Stimulated activated CD4-positive, alpha-beta T cell treated with anti-CD3 and anti-CD28 coated beads, Interleukin-2, amount 100 ng/mL, for 48 hours (primary cell): ENCODE results near the gene STOML1.
A peak's percentile ranks its signal among the peaks of the same experiment; 100 is the strongest.

Experiments used
- DNase-seq, 2 donors: peaks; one replicate each; pipeline ENCODE4 v3.0.0-alpha.2; 2020

Gene STOML1, protein sequence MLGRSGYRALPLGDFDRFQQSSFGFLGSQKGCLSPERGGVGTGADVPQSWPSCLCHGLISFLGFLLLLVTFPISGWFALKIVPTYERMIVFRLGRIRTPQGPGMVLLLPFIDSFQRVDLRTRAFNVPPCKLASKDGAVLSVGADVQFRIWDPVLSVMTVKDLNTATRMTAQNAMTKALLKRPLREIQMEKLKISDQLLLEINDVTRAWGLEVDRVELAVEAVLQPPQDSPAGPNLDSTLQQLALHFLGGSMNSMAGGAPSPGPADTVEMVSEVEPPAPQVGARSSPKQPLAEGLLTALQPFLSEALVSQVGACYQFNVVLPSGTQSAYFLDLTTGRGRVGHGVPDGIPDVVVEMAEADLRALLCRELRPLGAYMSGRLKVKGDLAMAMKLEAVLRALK

DNA sequence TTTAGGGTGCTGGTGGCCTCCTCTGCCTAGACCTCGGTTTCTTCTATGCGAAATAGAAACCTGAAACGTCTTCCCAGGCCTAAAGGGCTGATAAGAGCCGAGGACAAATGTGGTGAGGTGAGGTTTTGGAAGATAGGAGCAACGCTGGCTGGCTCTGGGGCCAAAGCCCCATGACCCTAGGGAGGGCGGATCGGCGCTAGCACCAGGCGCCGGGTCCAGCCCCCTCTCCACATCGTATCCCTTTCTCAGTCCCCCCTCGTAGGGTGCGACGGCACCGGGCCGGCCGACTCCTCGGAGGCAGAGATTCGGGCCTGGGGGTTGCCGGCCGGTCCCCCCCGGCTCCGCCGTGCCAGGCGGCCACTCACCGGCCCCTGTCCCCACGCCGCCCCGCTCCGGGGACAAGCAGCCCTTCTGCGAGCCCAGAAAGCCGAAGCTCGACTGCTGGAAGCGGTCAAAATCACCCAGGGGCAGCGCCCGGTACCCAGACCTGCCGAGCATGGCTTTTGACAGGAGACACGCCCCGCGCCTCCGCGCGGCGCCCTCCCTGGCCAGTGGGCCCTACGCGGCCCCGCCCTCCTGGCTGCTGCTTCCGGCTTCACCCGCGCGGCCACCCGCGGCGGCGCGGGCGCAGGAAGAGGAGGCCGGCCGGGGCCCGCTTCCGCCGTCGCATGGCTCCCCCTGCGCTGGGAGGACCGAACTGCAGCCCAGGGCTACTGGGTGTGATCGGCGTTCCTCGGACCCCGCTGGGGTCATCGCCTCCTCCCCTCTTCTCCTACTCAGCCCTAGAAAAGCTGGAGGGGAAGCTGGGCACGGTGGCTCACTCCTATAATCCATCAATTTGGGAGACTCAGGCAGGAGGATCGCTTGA lies at the start of gene STOML1:
TSS of gene STOML1 (minus strand) at position 570 of the 868 bp plus-strand sequence. CDS start at position 498, 72 bp downstream.
- peak; percentile 98 for DNase-seq

DNA sequence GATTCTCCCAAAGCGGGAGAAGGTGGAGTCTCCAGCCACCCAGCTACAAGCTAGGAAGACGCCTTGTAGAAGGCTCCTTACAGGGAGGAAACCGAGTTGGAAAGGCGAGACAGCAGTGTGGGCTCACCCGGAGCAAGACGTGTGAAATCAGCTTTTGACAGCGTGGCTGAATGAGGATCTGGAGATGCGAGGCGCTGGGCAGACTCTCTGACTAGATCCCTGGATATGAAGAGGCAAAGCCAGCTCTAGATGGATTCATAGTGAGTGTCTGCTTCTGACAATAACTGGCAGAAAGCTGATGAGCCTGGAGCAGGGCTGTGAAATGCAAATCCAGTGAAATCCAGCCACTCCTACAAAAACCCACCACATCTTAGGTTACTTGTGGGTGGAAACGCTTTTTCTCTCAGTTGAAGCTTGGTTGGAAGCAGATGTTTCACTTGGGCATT lies 49.2 kb upstream of the STOML1 start:
- no peak for DNase-seq

DNA sequence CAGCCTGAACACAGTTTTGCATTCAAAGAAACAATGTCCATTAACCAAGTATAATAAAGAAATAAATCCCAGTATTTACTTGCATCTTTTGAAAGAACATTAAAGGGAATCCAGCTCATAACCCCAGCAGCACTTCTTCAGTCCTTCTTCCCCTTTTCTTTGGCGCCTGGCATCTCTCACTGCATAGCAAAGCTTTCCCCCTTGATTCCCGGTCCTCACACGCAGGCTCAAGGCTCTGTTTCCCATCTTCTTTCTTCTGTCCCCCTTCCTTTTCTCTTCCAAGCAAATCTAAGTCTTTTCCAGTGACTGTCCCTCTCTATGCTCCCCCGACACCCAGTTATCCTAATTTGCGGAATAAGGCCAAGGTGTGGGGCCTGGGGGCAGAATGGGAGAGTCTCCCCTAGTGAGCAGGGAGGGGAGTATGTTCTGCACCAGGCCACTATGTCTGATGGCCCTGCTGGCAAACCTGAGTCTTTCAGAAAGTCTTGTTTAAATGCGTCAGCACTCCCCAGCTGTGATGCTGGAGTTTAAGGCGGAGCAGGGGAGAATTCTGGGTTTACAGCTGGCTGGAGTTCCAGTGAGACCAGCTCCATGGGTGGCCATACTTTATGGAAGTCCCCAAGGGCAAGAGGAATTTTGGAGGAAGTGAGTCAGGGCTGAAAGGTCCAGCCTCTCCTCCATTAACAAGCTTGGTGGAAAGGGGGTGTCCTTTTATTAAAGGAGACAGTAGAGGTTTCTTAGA lies 48.2 kb upstream of the STOML1 start:
- DNase-seq: no peak

DNA sequence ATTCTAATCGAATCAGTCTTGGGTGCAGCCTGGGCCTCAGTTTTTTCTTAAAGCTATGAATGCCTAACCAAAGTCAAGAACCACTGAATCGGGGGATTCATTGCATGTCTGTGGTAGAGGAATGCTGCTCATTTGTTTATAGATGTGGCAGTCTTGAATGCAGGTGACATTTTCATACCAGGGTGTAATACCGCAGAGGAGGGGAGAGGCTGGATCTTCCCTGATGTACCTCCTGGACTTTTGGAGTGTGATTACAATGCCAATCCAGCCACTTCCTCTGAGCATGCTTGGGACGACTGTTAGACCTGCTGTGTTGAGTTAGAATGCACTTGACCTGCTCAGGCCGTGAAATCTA lies 47.5 kb upstream of the STOML1 start:
- no peak for DNase-seq

DNA sequence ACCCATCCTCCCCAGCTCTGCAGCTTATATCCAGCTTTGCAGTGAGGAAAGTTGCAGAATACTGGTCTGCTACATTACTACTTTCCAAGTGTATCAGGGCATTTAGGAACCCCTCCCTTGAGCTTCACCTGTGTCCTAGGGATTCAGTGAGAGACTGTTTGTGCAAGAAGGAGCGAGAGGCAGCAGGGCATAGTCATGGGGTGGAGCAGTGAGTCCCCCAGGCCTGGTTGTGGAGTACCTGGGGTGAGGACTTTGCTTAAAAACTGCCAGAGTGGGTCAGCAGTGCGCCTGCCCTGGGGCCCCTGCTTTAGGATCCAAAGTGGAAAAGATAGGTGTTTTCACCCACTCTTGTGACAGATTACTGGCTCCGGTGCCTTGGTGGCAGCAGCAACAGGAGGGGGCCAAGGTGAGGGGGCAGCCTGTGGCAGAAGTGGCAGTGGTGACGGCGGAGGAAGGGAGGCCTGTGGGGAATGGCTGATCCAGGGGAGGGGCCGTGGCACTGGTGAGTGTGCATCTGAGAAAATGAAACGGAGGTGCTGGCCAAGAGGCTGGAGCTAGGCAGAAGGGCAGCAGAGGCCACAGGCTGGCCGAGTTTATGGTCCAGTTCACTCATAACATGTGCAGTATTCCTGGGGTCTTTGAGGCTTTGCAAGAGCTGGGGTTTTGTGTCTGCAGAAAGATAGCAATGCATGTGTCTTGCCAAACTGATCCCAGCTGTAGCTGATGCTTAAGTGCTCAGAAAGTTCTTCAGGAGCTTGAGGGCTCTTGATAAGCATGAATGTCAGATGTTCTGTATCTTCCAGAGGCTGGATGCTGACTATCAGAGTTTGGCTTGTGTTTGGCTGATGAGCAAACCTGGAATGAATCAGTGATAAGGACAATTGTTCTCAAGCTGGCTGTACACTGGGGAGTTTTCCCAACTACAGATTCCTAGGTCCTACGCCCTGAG lies 46.9 kb upstream of the STOML1 start:
- DNase-seq: no peak

DNA sequence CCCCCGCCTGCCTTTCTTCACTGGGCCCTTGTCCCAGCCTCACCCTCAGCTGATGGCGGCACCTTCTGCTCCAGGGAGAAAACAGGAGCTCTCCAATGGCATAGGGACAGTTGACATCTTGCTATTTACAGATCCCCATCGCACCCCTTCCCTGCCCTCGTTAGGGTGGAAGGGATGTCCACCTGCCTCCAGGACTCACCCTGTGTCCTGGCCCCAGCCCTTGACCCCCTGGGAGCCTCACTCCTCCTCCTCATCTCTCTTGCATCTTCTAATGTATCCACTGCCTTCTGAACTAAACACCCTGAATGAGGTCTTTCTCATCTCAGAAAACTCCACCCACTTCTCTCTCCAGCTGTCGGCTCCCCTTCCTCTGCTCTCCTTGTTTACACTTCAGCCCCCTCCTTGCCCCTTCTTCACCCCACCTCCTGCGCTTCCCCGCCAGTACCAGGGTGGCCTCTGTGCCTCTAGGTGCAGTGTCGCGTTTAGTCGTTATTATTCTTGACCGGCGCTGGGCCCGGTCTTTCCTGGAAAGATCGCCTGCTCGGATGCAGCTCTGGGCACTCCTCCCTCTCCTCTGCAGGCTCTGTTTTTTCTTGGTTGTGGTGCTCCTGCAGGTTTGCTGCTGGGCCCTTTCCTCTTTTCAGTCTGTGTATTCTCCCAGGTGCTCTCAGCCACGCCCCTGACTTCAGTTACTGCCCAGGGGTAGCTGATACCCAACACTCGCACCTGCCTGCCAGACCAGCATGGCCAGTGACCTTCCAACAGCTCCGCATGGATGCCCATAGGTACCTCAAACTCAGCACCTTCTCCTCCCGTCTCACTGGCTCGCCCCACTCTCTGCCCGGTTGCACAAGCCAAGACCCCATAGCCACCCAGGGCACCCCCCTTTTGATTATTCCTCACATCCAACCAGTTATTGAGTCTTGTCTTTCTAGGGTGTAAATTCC lies 45.3 kb upstream of the STOML1 start:
- no peak for DNase-seq

DNA sequence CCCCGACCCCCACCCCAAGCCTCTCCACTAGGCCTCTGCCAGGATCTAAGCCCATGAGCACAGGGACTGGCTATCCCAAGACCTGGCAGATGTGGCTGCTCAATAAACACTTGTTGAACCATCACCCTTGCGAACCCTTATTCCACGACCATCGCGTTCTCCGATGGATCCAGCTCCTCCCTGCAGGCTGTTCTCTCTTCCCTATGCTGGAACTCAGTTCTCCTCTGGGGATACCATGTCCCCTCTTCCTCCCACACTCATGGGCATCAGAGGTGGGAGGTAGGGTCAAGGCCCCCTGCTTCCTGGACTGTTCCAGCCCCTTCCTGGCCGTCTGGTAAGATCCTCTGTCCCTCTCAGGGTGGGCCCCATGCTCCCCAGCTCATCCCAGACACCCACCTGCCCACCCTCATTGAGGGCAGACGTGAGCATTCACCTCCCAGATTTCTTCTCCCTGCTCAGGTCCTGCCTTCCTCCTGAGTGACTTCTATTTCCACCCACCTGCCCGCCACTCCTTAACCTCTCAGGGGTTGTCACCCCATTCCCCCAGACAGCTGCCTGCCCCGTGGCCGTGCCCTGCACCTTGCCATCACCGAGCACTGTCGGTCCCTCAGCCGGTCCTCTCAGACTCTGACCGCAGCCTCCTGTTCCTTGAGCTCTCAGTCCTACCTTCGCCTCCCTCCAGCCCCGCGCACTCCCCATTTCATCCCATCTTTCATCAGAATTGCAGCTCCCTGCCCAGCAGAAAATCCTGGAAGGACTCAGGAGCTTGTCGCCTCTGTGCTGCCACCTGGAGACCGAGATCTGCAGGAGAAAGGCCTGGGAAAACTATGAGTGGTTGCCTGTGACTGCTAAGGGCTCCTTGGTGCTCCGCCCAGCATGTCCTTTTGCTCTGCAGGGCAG lies 44.4 kb upstream of the STOML1 start:
- DNase-seq: no peak

DNA sequence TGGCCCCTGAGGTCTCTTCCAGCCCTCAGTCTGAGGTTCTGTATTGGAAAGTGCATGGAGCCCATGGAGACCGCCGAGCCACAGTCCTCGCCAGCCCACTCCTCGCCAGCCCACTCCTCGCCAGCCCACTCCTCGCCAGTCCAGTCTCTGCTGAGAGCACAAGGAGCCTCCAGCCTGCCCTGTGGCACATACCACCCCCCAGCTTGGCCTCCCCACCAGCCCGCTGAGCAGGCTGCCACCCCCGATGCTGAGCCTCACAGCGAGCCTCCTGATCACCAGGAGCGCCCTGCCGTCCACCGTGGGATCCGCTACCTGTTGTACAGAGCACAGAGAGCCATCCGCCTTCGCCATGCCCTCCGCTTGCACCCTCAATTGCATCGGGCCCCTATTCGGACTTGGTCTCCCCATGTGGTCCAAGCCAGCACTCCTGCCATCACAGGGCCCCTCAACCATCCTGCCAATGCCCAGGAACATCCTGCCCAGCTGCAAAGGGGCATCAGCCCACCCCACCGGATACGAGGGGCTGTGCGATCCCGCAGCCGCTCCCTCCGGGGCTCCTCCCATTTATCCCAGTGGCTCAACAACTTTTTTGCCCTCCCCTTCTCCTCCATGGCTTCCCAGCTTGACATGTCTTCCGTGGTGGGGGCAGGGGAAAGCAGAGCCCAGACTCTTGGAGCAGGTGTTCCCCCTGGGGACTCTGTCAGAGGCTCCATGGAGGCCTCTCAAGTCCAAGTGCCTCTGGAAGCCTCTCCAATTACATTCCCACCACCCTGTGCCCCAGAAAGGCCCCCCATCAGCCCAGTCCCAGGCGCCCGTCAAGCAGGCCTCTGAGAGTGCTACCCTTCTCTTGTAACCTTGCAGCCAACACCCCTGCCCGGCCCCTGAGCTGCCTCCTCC lies 43.3 kb upstream of the STOML1 start:
- DNase-seq: no peak

DNA sequence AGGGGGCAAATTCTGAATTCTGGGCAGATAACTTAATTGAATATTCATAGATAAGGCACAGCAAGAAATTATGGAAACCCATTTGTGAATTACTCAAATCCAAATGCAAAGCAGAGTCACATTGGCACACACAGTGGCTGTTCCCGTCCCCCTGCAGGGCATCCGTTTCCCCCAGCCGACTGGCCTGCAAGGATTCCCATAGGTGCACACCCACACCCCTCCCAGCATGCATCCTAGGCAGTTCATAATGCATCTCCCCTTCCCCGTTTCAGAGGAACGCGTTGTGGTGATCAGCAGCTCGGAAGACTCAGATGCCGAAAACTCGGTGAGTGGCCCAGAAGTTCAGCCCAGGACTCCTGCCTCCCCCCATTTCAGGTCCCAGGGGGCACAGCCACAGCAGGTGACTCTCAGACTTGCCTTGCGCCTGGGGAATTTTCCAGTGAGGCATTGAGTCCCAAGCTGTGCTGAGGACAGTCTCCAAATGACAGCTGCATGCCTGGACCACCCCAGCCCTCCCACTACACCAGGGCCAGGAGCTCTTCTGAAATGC lies 42.2 kb upstream of the STOML1 start:
- no peak for DNase-seq

DNA sequence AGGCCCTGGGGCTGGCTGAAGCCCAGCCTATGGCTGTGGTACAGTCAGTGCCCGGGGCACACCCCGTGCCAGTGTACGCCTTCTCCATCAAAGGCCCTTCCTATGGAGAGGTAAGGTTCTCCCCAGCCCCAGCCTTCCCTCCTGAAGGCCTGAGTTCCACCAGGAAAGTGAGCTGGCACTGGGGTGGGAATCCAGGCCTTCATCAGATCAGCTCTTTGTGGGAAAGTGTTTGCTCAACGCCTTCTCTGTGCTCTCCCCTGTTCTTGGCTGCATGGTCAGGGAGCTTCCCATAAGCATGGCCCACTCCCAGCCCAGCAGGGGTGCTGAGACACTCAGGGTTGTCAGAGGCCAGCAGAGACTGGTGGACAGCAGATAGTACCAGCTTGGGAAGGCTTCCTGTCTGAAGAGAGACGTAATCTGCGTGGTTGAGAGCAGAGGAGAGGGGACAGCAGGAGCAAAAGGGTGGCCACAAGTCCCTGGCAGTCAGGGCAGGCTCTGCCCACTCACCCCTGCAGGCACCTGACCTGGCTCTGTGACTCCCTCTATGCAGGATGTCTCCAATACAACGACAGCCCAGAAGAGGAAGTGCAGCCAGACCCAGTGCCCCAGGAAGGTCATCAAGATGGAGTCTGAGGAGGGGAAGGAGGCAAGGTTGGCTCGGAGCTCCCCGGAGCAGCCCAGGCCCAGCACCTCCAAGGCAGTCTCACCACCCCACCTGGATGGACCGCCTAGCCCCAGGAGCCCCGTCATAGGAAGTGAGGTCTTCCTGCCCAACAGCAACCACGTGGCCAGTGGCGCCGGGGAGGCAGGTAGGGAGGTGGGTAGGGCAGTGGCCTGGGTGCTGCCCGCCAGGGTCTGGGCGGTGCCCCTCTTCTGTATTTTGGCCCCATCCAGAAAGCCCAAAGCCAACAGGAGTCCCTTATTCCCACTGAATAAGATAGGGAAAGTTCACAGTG lies 40.8 kb upstream of the STOML1 start:
- no peak for DNase-seq

DNA sequence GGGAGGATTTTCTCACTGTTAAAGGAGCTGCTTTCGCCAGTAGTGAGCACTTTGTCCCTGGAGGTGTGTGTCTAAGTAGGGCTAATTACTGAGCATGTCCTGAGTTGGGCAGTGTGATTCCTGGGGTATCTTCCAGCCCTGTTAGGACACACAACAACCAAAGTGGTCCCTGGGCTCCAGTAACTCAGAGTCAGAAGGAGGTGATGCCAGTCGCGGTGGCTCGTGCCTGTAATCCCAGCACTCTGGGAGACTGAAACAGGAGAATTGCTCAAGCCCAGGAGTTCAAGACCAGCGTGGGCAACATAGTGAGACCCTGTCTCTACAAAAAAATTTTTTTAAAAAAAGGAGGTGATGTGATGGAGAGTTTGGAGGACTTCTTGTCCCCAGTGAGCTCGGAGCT lies 40.0 kb upstream of the STOML1 start:
- no peak for DNase-seq

DNA sequence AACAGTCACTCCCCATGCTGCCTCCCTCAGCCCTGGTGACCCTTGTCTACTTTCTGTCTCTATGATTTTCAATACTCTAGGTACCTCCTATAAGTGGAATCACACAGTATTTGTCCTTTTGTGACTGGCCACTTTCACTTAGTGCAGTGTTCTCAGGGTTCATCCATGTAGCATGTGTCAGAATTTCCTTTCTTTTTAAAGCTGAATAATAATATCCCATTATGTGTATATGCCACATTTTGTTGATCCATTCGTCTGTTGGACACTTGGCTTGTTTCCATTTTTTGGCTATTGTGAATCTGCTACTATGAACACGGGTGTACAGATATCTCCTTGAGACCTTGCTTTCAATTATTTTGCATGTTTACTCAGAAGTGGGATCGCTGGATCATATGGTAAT lies 36.6 kb upstream of the STOML1 start:
- no peak for DNase-seq

DNA sequence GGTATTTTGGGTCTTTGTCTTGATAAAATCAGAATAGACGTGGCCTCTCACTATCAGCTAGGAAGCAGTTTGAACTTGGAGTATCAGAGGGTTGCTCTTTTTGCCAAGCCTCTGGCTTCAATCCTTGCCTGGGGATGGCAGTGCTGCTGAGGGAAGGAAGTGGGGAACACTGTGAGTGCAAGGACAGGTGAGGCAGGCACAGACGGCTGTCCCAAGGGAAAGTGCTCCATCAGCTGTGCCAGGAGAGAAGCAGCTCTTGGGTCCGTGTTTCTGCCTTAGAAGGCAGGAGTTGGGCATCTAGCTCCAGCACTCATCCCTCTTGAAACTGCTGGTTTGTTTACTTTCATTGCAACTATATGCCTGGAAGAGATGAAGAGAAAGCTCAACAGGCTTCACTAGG lies 35.6 kb upstream of the STOML1 start:
- DNase-seq: no peak

DNA sequence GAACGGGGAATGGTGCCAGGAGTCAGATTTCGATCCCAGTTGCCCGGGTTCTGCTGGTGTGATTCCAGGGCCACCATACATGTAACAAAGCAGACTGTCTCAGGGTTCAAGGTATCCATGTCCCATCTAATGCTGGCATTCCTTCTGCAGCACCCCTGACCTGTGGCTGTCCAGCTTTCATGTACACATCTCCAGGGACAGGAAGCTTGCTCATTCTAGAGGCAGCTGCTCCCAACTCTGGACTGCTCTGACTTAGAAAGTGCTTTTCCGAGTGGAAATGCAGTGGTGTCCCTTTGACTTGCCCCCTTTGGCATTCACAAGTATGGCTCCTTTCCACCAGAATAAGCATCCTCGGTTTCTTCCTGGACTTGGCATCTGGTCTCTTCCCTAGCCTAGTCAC lies 33.3 kb upstream of the STOML1 start:
- DNase-seq: no peak

DNA sequence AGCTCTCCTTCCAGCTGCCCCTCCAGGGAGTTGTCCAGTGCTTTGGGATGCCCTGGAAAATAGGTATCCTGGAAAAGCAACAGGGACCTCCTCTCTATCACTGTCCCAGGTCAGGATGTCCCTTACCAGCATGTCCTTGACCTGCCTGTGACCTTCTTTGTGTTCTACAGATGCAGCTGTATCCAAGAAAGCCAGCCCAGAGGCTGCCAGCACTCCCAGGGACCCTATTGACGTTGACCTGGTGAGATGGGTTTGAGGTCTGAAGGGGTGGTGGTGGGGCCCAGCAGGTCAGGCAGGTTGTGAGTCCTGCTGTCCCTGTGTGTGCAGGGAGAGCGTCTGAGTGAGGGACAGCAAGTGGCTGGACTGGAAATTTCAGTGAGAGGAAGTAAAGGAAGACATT lies 32.6 kb upstream of the STOML1 start:
- no peak for DNase-seq

DNA sequence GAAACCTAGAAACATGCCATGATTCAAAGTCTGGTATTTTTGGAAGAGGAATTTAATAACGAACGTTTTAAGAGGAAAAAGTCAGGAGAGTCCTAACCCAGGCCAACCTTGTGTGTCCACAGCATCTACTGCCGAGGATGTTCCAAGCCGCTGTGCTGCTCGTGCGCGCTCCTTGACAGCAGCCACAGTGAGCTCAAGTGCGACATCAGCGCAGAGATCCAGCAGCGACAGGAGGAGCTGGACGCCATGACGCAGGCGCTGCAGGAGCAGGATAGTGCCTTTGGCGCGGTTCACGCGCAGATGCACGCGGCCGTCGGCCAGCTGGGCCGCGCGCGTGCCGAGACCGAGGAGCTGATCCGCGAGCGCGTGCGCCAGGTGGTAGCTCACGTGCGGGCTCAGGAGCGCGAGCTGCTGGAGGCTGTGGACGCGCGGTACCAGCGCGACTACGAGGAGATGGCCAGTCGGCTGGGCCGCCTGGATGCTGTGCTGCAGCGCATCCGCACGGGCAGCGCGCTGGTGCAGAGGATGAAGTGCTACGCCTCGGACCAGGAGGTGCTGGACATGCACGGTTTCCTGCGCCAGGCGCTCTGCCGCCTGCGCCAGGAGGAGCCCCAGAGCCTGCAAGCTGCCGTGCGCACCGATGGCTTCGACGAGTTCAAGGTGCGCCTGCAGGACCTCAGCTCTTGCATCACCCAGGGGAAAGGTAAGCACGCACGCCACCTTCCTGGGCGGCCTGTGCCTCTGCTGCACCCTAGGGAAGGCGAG lies 30.8 kb upstream of the STOML1 start:
- DNase-seq: no peak

DNA sequence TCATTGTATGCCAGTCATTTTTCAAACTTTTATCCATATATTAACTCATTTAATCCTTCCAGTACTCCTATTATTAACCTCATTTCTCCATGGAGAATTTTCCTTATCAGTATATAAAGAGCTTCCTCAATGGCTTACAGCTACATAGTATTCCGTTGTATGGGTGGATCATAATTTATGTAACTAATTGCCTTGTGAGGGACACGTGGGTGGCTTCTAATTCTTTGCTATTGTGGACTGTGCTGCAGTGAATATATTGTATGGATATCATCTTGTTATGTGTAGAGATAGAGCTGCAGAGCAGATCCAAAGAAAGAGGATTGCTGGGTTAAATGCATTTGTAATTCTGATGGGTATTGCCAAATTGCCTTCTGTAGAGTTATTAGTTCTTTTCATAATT lies 27.6 kb upstream of the STOML1 start:
- no peak for DNase-seq
